Nasal cavity respiratory epithelium epithelial cell of viscerocranial mucosa (primary cell): ENCODE data around the gene IVL. TPM values are rescaled to one million over a fixed set of nuclear protein-coding genes. Genes with fewer than 3 reads are reported as not detected.

ENCODE experiments used
- total RNA-seq: library from RNA; depleted of rRNA; stranded (reverse); fragments of >200 nt; gene quantifications from 2 replicates; pipeline ENCODE4 v1.2.3, GENCODE V29; 2014

IVL gene, protein sequence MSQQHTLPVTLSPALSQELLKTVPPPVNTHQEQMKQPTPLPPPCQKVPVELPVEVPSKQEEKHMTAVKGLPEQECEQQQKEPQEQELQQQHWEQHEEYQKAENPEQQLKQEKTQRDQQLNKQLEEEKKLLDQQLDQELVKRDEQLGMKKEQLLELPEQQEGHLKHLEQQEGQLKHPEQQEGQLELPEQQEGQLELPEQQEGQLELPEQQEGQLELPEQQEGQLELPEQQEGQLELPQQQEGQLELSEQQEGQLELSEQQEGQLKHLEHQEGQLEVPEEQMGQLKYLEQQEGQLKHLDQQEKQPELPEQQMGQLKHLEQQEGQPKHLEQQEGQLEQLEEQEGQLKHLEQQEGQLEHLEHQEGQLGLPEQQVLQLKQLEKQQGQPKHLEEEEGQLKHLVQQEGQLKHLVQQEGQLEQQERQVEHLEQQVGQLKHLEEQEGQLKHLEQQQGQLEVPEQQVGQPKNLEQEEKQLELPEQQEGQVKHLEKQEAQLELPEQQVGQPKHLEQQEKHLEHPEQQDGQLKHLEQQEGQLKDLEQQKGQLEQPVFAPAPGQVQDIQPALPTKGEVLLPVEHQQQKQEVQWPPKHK
- 18.8 and 30.8 TPM in 2 replicates for total RNA-seq

DNA sequence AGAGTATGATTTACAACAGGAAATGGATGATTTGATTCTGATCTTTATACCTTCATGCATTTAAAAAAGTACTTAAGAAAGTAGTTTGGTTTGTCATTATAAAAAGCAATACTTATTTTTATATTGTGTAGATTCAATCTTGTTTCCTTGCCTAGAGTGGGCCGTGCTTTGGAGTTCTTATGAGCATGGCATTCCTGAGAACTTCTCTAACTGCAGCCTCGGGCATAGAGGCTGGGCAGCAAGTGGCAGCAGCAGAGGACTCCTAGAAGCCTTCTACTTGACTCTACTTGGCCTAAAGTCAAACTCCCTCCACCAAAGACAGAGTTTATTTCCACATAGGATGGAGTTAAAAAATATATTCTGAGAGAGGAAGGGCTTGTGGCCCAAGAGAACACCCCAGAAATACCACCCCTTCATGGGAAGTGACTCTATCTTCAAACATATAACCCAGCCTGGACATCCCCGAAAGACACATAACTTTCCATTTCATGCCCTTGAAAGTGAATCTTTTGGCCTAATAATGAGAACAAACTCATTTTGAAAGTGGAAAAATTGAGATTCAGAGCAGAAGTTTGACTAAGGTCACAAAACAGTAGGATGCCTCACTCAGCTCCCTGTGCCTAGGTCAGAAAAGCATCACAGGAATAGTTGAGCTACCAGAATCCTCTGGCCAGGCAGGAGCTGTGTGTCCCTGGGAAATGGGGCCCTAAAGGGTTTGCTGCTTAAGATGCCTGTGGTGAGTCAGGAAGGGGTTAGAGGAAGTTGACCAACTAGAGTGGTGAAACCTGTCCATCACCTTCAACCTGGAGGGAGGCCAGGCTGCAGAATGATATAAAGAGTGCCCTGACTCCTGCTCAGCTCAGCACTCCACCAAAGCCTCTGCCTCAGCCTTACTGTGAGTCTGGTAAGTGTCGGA lies at the start of gene IVL:
IVL (plus strand) TSS at position 861 of the 916 bp plus-strand sequence. CDS start 1,252 bp downstream, outside the sequence.

DNA sequence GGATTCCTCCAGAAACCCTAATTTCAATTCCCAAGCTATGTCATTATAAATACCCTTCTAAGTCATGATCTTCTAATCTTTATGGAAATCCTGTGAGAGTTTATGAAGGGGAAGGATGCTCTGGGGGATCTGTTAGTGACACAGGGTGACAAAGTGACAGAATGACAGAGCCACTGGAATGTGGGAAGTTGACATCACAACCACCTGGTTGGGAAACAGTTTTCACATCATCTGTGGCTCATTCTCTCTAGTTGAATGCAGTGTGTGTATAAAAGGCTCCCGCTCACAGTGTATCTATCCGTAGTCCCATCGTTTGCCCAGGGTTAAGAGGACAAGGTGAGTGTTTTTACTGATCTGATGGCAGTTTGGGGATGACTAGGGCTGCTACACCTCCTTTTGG lies 48.6 kb upstream of the IVL start, which contains the start of gene LCE7A:
LCE7A (plus strand) TSS at position 301 of the 400 bp plus-strand sequence. CDS start 702 bp downstream, outside the sequence.

DNA sequence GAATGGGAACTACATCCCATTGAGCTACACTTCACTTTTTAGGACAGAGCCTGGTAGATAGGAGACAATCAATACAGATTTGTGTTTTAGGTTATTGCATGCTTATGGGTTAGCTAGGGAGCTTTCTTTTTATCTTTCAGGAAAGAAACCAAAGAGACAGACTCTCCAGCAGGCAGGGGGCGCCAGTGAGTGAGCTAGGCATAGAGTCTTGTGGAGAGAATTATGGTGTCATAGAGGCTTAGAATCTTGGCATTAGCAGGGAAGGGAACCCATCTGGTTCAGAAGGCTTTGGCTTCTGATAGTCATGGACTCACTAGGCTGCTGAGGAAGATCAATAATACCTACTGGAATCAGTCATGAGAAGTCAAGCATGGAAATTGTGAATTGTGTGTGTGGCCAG lies 30.3 kb upstream of the IVL start, which contains the start of gene SMCP:
SMCP (plus strand) TSS at position 281 of the 400 bp plus-strand sequence. CDS start 6,101 bp downstream, outside the sequence.

DNA sequence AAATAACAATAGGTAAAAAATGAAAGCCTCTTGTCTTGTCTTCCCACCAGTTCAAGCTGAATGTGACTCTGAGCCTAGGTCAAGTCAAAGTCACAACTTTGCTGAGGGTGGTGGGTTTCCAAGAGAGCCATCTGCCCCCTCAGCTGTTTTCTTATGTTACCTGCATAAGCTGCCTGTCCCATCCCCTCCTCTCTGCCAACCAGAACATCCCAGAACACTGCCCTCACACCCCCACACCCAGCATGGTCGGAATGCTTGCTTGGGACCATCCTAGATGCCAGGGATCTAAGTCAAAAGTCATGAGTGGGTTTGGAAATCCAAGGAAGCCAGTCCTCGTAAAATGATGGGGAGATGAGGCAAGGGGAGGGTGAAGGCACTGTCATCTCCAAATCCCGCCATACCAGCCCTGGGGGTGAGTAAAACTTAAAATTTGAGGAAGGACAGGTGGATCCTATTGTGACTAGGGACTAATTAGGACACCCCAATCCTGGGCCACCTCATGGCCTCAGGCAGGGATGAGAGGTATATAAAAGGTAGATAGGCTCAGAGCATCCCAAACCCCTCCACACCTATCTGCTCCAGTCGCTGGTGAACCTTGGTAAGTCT lies 38.4 kb downstream of the IVL start, which contains the start of gene SPRR5:
SPRR5 (plus strand) TSS at position 556 of the 606 bp plus-strand sequence. CDS start 1,349 bp downstream, outside the sequence.

Other genes with a start within 250 kb of the IVL start
- not detected in 2 replicates for gene LCE2D, start 245.2 kb upstream of the IVL start, total RNA-seq
- not detected in 2 replicates for gene LCE2C, start 233.3 kb upstream of the IVL start, total RNA-seq
- not detected in 2 replicates for gene LCE2B, start 222.4 kb upstream of the IVL start, total RNA-seq
- gene LCE2A, start 210.2 kb upstream of the IVL start, total RNA-seq, result not detected in 2 replicates
- gene LCE4A, start 200.4 kb upstream of the IVL start, total RNA-seq, result not detected in 2 replicates
- 0.34 TPM in 1 of 2 replicates, not detected in the other for gene KPRP, start 150.5 kb upstream of the IVL start, total RNA-seq
- gene LCE1F, start 133.4 kb upstream of the IVL start, total RNA-seq, result not detected in 2 replicates
- not detected in 2 replicates for gene LCE1E, start 122.3 kb upstream of the IVL start, total RNA-seq
- not detected in 2 replicates for gene LCE1D, start 111.8 kb upstream of the IVL start, total RNA-seq
- gene LCE1C, start 101.9 kb upstream of the IVL start, total RNA-seq, result 0.34 TPM in 1 of 2 replicates, not detected in the other
- gene LCE1B, start 96.6 kb upstream of the IVL start, total RNA-seq, result not detected in 2 replicates
- gene LCE1A, start 81.1 kb upstream of the IVL start, total RNA-seq, result 0.34 TPM in 1 of 2 replicates, not detected in the other
- not detected in 2 replicates for gene LCE6A, start 65.7 kb upstream of the IVL start, total RNA-seq
- not detected in 2 replicates for gene LCE7A, start 48.5 kb upstream of the IVL start, total RNA-seq
- gene SMCP, start 30.2 kb upstream of the IVL start, total RNA-seq, result not detected in 2 replicates
- gene SPRR5, start 38.7 kb downstream of the IVL start, total RNA-seq, result not detected in 2 replicates
- gene SPRR4, start 62.1 kb downstream of the IVL start, total RNA-seq, result not detected in 2 replicates
- 3.1 and 9.5 TPM in 2 replicates for gene SPRR1A, start 75.5 kb downstream of the IVL start, total RNA-seq
- gene SPRR3, start 93.2 kb downstream of the IVL start, total RNA-seq, result 67.3 and 122 TPM in 2 replicates
- gene SPRR1B, start 122.7 kb downstream of the IVL start, total RNA-seq, result 53.0 and 86.5 TPM in 2 replicates
- 5.7 and 47.8 TPM in 2 replicates for gene SPRR2D, start 132.6 kb downstream of the IVL start, total RNA-seq
- gene SPRR2A, start 149.0 kb downstream of the IVL start, total RNA-seq, result 4.8 and 25.3 TPM in 2 replicates
- gene SPRR2B, start 163.1 kb downstream of the IVL start, total RNA-seq, result 1.0 TPM in 1 of 2 replicates, not detected in the other
- 1.1 and 21.5 TPM in 2 replicates for gene SPRR2E, start 186.0 kb downstream of the IVL start, total RNA-seq
- gene SPRR2F, start 205.0 kb downstream of the IVL start, total RNA-seq, result not detected in 2 replicates
- gene SPRR2G, start 242.3 kb downstream of the IVL start, total RNA-seq, result 2.1 TPM in 1 of 2 replicates, not detected in the other